OCI-LY1 (cell line): ENCODE measurements around the gene ASIC5.

Experiments used
- CTCF ChIP-seq: fragments of 200-600 bp; sonication (generic), shearing (Covaris generic); IDR thresholded peaks from 2 replicates; pipeline ENCODE4 v1.5.1; 2017; ENCODE audit warnings: mild to moderate bottlenecking, antibody characterized with exemption, low read length, moderate library complexity, mixed read lengths
- EZH2 ChIP-seq: fragments of 200-600 bp; sonication (generic), shearing (Covaris generic); IDR thresholded peaks from 2 replicates; pipeline ENCODE4 v1.8.0; 2017; ENCODE audit warnings: borderline replicate concordance, mixed run types, mild to moderate bottlenecking, antibody characterized with exemption, low read length, moderate library complexity, mixed read lengths

GRCh38 chr4:155855897-155856296 is 10.2 kb downstream of the ASIC5 start:
- no peak for TF ChIP-seq CTCF
- no peak for TF ChIP-seq EZH2
